NB4 (cell line): ENCODE results near the gene TSPAN11.

Experiments
- CTCF ChIP-seq: IDR thresholded peaks from one replicate; pipeline ENCODE4 v1.5.1; 2012; ENCODE audit warnings: low read depth, low read length
- MAX ChIP-seq: IDR thresholded peaks from 2 replicates; pipeline ENCODE4 v1.6.1; 2011; ENCODE audit warnings: low read depth, low read length
- POLR2A ChIP-seq: IDR thresholded peaks from 2 replicates; pipeline ENCODE4 v1.6.1; 2011; ENCODE audit warnings: mild to moderate bottlenecking; ENCODE audit not compliant: insufficient read length; ENCODE audit errors: extremely low read depth

- TF ChIP-seq CTCF = no peak
- no peak for TF ChIP-seq POLR2A
- no peak for TF ChIP-seq MAX
These were observed 46.5 kb upstream of the TSPAN11 start for GRCh38 chr12:30880061-30880460.
